ENCODE results near the gene ASCL3. TPM values are rescaled to one million over a fixed set of nuclear protein-coding genes. Genes with fewer than 3 reads are reported as not detected.
A peak's percentile ranks its signal among the peaks of the same experiment; 100 is the strongest.

The ASCL3 gene
- total RNA-seq, 2 donors from 2014 or later, result not detected

DNA sequence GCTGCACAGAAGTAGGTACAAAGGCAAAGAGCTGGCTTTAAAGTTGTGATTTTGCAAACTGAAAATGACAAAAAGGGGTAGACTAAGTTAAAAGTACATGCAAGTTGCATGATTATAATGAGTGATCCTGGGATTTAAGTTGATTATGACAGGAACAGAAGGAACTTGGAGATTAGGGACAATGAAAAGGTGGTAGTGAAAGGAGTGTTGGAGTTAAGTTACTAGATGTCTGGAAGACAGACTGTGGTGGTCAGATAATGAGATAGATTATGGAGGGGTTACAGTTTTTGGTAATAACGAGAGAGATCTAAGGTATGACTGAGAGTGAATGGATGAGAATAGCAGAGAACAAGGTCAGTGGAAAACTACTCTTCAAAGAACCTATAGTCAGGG, 29.1 kb upstream of the ASCL3 start:
- no peaks in the 10 kb centered on the region for H3K27me3 ChIP-seq (replicated peaks; ENCODE audit: insufficient read depth)
- no peak overlapping the region for H3K4me3 ChIP-seq
- WGBS, result 67% methylated on average over 1 of the region's 1 CpG
- no peak for DNase-seq (ENCODE audit: low spot score)
- H3K27ac ChIP-seq, result no peak overlapping the region
- intact Hi-C loops (cut with DNase I), result no loop called here
- no peaks in the 10 kb centered on the region for H3K4me1 ChIP-seq (replicated peaks)
- TF ChIP-seq, protein P1, sequence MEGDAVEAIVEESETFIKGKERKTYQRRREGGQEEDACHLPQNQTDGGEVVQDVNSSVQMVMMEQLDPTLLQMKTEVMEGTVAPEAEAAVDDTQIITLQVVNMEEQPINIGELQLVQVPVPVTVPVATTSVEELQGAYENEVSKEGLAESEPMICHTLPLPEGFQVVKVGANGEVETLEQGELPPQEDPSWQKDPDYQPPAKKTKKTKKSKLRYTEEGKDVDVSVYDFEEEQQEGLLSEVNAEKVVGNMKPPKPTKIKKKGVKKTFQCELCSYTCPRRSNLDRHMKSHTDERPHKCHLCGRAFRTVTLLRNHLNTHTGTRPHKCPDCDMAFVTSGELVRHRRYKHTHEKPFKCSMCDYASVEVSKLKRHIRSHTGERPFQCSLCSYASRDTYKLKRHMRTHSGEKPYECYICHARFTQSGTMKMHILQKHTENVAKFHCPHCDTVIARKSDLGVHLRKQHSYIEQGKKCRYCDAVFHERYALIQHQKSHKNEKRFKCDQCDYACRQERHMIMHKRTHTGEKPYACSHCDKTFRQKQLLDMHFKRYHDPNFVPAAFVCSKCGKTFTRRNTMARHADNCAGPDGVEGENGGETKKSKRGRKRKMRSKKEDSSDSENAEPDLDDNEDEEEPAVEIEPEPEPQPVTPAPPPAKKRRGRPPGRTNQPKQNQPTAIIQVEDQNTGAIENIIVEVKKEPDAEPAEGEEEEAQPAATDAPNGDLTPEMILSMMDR (IDR thresholded peaks at IDR 0.05), result no peak
- TF ChIP-seq POLR2A (IDR thresholded peaks at IDR 0.05), result no peak
- TF ChIP-seq POLR2AphosphoS5 (IDR thresholded peaks at IDR 0.05), result no peak
- no peaks in the 10 kb centered on the region for H3K36me3 ChIP-seq
- no peaks in the 10 kb centered on the region for H3K9me3 ChIP-seq

DNA sequence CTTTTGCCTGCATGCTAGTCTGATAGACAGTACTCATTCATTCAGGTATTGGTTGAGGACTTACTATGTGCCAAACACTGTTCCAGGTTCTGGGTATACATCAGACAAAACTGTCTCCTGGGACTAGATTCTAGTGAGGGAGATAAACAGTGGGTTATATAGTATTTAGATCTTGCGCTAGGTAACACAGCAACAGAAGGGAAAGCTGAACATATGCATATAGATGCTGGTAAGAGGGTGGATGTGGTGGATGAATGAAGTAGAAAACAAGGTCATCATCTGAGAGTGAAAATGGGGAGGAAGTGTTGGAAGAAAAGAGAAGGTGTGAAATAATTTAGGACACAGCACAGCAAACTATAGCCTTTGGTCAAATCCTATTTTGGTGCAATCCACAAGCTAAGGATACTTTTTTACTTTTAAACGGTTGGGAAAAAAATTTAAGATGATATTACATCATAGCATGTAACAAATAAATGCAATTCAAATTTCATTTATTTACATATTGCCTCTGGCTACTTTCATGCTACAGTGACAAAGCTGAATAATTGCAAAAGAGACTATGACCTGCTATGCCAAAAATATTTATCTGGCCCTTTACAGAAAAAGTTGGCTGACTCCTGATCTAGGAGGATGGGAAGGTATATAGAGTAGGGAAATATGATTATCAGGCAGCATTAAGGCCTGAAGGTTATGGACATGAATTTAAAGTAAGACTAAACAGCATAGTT, 28.5 kb upstream of the ASCL3 start:
- Histone ChIP-seq H3K9me3 (no peaks in the 10 kb centered on the region), H3K36me3 (no peaks in the 10 kb centered on the region), H3K4me3 (no peak overlapping the region), H3K4me1 (replicated peaks) (no peaks in the 10 kb centered on the region), H3K27me3 (replicated peaks; ENCODE audit: insufficient read depth) (no peaks in the 10 kb centered on the region), H3K27ac (no peak overlapping the region)
- WGBS, result 76% methylated on average over 2 of the region's 2 CpGs
- TF ChIP-seq, protein P1 (IDR thresholded peaks at IDR 0.05), result no peak
- TF ChIP-seq POLR2A (IDR thresholded peaks at IDR 0.05) (no peak), POLR2AphosphoS5 (IDR thresholded peaks at IDR 0.05) (no peak)
- no peak for DNase-seq (ENCODE audit: low spot score)
- intact Hi-C loops (cut with DNase I), result no loop called here

DNA sequence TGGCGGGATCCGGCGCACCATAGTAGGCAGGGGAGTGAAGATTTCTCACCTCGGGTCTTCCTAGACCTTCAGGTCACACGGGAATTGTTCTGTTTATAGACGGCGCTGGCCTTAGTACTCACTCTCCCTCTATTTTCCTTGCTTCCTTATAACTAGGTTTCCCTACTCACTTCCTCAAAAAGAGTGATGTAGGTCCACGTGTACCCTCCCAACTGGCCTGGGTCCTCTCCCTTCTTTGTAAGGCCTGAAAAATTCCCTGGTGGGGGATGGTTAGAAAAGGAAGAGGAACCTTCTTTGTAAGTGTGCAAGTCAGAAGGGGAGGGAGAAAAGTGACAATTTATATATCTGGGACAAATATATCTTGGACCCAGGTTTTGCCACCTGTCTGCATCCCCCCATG, 24.4 kb upstream of the ASCL3 start:
- no peaks in the 10 kb centered on the region for H3K27me3 ChIP-seq (replicated peaks; ENCODE audit: insufficient read depth)
- no peaks in the 10 kb centered on the region for H3K9me3 ChIP-seq
- H3K4me1 ChIP-seq (replicated peaks), result no peaks in the 10 kb centered on the region
- H3K4me3 ChIP-seq, result no peak overlapping the region
- intact Hi-C loops (cut with DNase I), result no loop called here
- 84% methylated on average over 8 of the region's 8 CpGs for WGBS
- TF ChIP-seq POLR2AphosphoS5 (IDR thresholded peaks at IDR 0.05) (no peak), POLR2A (IDR thresholded peaks at IDR 0.05) (no peak)
- TF ChIP-seq, protein P1 (IDR thresholded peaks at IDR 0.05), result no peak
- no peak overlapping the region for H3K27ac ChIP-seq
- no peaks in the 10 kb centered on the region for H3K36me3 ChIP-seq
- DNase-seq (ENCODE audit: low spot score), result no peak

DNA sequence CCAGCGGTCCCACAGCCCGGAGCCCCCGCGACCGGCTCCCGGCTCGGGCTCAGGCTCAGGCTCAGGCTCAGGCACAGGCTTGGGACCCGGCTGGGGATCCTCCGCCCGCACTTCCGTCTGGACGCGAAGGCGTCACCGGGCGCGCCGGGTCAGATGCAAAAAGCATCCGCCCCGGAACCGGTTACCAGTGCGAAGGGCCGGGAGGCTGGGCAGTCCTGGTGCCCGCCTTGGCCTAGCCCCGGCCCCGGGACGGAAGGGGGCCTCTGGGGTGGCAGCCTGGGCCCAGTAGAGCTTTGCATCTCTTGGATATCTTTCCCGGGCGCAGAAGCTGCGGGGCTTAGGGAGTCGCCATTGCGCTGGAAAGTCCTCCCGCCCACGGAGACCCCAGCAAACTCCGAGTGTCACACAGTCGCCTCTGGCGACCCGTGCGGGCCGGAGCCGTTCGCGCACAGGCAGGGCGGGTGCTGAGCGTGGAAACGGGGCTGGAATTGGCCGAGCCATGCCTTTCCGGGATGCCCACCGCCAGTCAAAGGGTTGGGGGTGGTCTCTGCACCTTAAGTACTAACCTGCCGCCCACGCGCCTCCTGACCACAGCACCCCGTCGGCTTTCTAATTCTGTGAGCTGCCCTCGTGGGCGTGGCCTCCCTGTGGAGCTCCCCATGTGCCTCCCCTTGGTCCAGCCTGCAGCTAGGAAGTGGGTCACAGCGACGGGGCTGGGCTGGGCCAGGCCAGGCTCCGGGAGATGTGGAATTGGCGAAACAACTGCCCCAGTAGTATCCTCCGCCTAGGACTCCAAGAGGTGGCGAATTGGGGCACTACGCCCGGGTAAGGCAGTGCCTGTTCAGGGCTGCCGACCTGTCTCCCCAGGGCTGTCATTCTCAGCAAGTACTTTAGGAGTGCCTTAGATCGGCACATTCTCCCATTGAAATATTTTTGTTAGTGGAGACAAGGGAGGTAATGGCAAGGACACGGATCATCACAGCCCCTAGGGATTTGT, 21.8 kb upstream of the ASCL3 start, which contains the start of gene TMEM9B:
TSS of gene TMEM9B (minus strand) at position 119 of the 997 bp plus-strand sequence. CDS start 129 bp downstream, outside the sequence.
- peak within 1 kb of the TSS; percentile 91 to 93 for H3K27ac ChIP-seq
- TF ChIP-seq POLR2AphosphoS5 (IDR thresholded peaks at IDR 0.05), result peak; percentile 87
- TF ChIP-seq, protein P1 (IDR thresholded peaks at IDR 0.05), result peak in 2 of 4 experiments; percentile 2 to 14
- peak; percentile 79 for TF ChIP-seq POLR2A (IDR thresholded peaks at IDR 0.05)
- H3K9me3 ChIP-seq, result no peaks in the 10 kb centered on the region
- intact Hi-C loops (cut with DNase I), result loop anchor here (5.0 kb wide), 1 partner anchor 282 kb away; the partner anchor contains the start of genes RPL27A and TRIM66
- no peaks in the 10 kb centered on the region for H3K27me3 ChIP-seq (replicated peaks; ENCODE audit: insufficient read depth)
- no peaks in the 10 kb centered on the region for H3K4me1 ChIP-seq (replicated peaks)
- H3K4me3 ChIP-seq, result peak within 1 kb of the TSS; percentile 77 to 87
- 0% methylated on average over 57 of the region's 67 CpGs for WGBS
- DNase-seq (ENCODE audit: low spot score), result peak; percentile 91
- no peaks in the 10 kb centered on the region for H3K36me3 ChIP-seq

All from prostate gland (tissue), 2 donors.